ENCODE results near the gene HPN.
"Not testable (repeated sequence)": the region's sequence is repeated elsewhere in the genome, so short reads cannot be mapped to it uniquely, and the experiment has no call there.

HPN gene

DNA sequence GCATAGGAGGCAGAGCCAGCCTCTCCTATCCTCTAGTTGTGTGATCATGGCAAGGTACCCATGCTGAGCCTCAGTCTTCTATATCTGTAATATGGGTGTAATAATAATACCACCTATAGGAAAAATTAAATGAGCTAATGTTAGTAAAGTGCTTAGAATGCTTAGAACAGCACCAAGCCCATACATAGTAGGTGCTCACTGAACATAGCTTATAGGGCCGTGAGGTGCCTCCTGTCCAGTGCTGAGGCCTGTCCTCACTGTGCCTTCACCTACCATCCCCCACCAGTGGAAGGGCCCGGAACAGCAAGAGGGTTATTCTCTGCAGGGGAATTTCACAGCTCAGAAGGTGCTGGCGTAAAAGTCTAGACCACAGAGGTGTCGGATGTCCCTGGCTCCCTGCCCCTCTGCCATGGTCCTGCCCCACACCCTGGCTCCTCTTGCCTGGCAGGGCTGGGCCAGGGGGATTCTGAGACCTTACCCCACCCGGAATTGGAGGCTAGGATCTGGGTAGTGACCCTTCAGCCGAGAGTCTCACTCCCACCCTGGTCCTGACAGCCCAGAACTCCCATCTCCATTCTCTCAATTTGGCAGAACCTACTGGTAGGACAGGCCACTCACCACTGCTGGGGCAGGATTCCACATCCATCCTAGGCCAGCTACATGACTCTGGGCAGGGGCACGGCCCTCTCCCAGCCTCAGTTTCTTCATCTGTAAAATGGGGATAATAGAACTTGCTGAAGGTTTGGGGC is 13.5 kb upstream of the HPN start:
- no peak for DNase-seq (ENCODE audit: low read depth in 2 of 2)

DNA sequence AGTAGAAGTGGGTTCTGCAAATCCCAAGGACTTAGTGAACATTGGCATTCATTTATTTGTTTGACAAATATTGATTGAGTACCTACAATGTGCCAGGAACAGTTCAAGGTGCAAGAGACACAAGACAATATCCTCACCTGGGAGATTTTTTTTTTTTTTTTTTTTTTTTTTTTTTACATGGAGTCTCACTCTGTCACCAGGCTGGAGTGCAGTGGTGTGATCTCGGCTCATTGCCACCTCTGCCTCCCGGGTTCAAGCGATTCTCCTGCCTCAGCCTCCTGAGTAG is 13.0 kb upstream of the HPN start:
- DNase-seq (ENCODE audit: low read depth in 2 of 2) = not testable (repeated sequence)

DNA sequence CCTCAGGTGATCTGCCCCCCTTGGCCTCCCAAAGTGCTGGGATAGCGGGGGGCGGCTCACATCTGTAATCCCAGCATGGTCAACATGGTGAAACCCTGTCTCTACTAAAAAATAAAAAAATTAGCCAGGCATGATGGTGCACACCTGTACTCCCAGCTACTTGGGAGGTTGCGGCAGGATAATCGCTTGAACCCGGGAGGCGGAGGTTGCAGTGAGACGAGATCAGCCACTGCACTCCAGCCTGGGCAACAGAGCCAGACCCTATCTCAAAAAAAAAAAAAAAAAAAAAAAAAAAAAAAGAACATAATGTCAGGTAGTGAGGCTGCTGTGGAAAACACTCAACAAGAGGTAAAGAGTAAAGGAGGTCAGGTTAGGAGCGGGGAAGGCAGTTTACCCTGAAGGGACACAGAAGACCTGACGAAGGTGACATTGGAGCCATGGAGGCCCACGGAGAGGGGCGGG is 12.2 kb upstream of the HPN start:
- DNase-seq (ENCODE audit: low read depth in 2 of 2) = not testable (repeated sequence)

DNA sequence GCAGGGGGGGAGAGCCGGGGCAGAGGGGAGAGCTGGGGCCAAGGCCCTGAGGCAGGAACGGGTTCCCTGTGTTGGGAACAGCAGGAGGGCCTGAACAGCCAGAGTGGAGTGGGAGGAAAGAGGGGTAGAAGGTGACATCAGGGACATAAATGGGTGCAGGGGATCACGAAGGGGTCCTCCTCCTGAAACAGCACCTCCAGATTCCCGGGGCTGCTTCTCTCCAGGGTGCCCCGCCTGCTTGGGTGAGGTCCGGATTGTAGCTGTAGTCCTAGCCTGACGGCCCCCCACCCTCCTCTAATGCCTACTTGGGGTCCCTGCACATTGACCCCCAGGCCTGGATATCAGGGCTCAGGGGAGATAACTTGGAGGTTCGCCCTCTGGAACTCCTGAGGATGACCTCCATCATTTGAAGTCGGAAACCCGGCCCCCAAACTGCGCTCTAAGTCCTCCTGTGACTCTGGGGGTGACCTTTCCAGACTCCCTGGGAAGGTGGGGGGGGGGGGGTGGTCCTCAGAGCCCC is 11.7 kb upstream of the HPN start:
- no peak for DNase-seq (ENCODE audit: low read depth in 2 of 2)

DNA sequence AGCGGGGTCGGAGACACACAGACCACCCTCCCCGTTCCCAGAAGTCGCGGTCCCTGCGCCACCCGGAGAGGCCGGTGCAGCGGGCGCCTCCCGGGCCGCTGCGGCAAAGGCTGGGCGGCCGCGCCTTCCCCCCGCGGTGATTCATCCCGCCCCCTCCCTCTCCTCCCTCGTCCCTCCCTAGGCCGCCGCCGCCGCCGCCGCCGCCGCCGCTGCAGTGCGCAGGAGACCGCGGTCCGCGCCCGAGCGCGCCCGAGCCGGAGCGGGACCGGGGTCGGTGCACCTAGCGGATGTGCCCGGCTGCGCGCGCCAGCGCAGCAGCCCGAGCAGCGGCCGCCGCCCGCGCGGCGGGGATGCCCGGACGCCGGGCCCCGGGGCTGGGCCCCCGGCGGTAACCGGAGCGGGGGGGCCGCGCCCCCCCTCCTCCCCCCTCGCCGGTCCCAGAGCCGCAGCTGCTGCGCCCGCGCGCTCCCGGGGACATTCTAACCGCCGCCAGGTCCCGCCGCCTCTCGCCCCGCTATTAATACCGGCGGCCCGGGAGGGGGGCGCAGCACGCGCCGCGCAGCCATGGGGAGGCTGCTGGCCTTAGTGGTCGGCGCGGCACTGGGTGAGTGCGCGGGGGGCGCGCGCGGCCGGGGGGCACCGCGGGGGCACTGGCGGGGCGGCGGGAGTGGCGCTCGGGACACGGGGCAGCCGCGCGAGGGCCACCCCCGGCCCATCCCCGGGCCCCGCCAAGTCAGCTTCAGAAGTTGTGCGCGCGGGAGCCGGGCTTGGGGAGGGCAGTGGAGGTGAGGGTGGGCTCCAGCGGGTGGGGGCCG is 11.1 kb upstream of the HPN start, which contains the start of gene SCN1B:
SCN1B (plus strand) TSS at position 214 of the 815 bp plus-strand sequence; CDS start at position 565, 351 bp downstream.
- DNase-seq (ENCODE audit: low read depth in 2 of 2) = peak in 1 of 2 donors; percentile 42

DNA sequence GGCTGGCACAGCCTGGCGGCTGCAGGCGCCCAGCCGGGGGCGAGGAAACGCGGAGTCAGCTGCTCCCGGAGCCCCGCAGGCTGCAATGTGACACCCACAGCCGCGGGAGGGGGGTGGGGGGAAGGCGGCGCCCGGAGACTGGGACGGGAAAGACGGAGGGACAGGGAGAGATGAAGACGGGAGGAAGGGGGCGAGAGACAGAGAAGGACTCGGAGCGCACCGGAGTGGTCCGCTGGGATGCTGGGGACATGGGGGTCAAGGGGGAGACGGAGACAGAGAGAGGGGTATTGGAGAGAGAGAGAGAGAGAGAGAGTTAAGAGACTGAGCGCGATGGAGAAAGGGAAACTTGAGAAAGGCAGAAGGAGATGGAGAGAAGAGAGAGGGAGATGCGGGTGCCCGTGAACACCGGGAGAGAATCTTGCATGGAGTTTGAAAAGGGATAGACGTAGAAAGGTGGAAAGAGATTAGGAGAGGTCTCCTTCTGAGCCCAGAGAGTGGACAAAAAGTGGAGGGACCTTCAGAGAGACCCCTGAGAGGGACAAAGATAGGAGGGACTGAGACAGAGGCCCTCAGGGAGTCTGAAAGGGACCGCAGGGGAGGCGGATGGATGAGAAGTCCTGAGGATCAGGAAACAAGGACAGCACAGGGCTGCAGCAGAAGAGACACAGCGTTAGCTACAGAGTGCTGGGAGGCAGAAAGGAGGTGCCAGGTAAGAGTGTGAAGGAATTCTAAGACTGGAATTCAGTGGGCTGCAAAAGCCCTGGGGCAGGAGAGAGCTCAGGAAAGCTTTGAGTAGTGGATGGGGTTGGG is 10.2 kb upstream of the HPN start:
- DNase-seq (ENCODE audit: low read depth in 2 of 2) = no peak

DNA sequence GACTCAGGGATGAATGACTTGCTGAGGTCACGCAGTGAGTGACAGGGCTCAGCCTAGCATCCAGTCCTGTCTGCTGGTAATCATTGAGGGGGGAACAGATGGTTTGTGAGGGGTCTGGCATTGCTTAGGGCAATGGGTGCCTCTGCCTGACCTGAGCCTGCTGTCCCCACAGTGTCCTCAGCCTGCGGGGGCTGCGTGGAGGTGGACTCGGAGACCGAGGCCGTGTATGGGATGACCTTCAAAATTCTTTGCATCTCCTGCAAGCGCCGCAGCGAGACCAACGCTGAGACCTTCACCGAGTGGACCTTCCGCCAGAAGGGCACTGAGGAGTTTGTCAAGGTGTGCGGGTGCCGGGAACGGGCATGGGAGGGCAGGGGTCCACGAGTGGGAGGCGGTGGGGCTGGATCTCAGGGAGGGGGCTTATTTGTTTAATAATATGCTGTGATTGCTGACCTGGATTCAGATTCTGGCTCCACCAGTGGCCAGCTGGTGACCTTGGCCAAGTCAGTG is 9.1 kb upstream of the HPN start:
- DNase-seq (ENCODE audit: low read depth in 2 of 2) = no peak

DNA sequence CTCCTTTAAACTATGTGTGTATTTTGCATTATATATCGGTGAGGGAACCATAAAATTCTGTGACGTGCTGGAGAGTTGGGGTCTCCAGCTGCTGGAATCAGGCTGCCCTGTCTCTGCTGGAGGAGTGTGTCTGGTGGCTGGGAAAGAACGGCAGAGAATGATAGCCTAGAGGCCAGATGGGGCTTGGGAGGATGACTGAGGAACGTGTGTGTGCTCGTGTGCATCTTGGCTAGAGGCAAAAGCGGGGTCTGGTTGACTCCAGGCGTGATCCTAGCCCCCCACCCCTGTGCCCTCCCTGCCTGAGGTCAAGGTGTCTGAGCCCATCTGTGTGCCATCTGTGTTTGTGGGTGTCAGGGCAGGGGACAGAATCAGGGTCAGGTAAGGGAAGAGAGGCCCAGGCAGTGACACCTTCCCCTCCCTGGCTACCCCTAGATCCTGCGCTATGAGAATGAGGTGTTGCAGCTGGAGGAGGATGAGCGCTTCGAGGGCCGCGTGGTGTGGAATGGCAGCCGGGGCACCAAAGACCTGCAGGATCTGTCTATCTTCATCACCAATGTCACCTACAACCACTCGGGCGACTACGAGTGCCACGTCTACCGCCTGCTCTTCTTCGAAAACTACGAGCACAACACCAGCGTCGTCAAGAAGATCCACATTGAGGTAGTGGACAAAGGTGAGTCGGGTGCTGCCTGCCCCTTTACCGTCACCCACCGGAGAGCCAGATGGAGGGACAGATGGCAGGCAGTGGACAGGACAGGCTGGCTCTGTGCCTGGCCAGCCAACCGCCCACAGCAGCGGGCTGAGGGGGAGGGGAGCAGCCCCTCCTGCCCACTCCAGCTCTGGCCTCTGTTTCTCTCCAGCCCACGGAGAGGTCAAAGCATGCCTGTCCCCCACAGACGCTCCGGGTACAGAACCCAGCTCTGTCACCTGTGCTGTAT is 8.2 kb upstream of the HPN start:
- DNase-seq (ENCODE audit: low read depth in 2 of 2) = no peak

DNA sequence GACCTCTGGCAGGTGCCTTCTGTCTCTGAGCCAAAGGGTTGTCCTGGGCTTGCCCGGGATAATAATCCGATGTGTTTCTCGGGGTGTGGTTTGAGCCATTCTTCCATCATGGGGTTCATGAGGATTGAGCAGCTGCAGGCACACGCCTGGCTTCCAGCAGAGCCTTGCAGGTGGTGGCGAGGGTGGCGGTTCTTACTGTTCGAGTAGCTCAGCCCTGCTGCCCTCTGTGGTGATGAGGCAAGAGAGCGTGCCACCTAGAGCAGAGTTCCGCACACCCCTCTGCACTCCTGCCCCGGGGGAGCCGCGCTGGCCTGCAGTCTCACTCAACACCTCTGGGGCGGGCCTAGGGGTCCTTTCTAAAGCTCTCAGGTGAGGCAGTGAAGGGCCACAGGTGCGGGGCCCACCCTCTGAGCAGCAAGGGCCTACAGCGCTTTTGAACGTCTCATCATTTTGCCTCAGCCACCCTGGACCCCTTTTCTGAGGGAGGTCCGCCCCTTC is 7.5 kb upstream of the HPN start:
- no peak for DNase-seq (ENCODE audit: low read depth in 2 of 2)

DNA sequence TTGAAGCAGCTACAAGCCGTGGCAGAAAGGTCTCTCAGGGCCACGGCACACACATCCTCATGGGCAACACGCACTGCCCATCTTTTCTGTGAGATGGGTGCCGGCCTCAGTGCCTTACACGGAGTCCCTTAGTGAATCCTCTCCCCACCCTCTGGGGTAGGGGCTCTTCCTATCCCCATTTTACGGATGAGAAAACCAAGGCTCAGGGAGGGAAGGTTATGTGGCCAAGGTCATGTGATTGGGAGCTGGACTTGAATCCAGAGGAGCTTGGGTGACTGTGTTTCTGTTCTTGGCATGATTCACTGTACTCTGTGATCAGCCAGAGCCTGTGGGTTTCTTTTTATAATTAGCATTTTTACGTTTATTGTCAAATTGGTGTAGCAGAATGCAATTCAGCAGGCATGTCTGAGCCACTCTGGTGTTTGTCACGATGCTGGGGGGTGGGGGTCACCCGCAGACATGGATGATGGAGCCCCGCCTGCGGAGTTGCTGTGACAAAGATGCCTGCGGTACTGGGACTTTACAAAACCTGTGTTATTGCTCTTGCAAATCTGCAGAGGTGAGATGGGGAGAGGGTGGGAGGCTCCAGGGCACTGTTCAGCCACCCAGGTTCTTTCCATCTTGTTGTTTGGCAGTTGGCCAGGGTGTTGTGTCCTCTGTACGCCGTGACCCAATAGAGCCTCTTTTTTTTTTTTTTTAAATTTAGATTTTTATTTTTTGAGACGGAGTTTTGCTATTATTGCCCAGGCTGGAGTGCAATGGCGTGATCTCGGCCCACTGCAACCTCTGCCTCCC is 6.7 kb upstream of the HPN start:
- DNase-seq (ENCODE audit: low read depth in 2 of 2) = no peak

DNA sequence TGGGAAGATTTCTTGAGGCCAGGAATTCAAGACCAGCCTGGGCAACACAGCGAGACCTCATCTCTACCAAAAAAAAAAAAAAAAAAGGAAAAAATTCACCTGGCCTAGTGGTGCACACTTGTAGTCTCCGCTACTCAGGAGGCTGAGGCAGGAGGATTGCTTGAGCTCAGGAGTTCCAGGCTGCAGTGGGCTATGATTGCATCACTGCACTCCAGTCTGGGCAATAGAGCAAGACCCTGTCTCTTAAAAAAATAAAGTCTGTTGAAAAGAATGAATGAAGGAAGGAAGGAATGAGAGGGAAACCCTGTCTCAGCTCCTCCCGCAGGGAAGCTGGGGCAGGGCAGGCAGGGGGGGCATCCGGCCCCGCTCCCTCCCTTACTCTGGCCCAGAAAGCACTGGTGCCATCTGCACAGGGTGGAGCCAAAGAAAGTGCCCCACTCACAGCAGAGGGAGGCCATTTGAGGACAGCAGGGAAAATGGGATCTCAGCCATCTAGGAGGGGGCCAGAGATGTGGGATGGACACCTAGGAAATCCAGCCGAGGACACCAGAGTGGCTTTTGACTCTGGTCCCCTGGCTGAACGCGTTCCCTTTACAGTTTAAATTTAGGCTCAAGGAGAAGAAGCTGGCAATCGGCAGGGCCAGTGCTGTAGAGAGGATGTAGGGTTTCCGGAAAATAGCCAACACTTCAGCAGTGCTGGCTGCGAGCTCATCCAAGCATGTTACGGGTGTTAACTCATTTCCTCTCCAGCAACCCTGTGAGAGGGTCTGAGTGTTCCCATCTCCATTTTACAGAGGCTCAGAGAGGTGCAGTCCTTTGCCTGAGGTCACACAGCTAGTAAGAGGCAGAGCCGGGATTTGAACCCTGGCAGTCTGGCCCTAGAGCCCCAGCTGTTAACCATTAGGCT is 3.6 kb upstream of the HPN start:
- no peak for DNase-seq (ENCODE audit: low read depth in 2 of 2)

DNA sequence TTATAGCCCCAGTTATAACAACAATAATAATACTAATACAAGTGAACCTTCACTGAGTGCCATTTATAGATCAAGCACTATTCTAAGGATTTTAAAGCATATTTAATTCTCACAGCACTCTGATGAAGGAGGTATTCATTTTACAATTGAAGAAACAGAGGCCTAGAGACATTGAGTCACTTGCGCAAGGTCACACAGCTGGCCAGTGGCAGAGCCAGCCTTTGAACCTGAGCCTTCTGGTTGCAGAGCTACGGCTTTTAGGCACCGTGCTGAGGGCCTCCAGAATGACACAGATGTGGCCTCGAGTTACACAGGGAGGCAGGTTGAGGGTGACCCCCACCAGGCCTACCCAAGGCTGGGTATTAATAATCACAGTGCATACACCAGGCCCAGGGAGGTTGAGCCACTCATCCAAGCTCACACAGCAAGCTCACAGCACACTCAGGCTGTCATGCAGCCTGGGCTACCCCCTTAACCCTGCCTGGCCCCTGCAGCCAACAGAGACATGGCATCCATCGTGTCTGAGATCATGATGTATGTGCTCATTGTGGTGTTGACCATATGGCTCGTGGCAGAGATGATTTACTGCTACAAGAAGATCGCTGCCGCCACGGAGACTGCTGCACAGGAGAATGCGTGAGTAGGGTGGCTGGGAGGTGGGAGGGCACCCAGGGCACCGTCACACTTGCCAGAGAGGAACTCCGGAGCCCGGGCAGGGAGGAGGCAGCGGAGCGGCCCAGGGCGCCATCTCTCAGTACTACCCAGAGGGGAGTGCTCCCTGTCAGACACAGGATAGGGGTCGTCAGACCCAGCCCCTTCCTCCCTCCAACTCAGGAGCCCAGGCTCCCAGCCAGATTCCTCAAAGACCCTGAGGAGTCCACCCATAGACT is 2.7 kb upstream of the HPN start:
- DNase-seq (ENCODE audit: low read depth in 2 of 2) = no peak

DNA sequence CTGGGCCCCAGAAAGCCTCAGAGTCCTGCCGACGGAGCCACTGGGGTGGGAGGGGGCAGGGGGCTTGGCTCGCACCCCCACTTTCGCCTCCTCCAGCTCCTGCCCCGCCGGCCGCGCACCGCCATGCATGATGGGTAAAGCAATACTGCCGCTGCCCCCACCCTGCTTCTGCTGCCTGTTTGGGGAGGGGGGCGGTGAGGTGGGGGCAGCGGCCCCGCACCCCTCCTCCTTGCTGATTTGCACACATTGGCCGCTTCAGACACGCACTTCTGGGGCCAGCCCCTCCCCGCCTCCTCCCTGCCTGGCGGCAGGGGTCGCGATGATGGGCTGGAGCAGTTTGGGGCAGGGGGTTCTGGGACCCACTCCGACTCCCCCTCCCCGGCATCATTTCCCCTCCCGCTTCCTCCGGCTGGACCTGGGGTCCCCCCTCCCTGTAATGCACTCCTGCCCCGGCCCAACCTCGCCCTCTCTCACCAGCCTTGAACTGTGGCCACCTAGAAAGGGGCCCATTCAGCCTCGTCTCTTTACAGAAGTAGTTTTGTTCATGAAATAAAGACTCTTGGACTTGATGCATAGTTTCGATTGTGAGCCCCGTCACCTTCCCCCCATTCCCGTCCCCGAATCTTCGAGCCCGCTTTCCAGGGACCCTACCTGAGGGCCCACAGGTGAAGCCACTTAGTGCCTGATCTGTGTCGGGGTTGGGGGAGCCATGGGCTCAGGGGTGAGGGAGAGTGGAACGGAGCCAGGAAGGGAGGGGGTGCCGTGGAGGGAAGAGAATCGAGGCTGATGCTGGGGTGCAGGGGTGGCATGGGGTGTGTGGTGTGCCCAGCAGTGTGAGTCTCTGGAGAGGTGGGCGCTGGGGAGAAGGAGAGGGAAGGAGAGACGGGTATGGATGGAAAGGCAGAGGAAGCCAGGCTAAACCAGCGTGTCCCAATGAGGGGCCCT is 1.4 kb upstream of the HPN start:
- no peak for DNase-seq (ENCODE audit: low read depth in 2 of 2)

DNA sequence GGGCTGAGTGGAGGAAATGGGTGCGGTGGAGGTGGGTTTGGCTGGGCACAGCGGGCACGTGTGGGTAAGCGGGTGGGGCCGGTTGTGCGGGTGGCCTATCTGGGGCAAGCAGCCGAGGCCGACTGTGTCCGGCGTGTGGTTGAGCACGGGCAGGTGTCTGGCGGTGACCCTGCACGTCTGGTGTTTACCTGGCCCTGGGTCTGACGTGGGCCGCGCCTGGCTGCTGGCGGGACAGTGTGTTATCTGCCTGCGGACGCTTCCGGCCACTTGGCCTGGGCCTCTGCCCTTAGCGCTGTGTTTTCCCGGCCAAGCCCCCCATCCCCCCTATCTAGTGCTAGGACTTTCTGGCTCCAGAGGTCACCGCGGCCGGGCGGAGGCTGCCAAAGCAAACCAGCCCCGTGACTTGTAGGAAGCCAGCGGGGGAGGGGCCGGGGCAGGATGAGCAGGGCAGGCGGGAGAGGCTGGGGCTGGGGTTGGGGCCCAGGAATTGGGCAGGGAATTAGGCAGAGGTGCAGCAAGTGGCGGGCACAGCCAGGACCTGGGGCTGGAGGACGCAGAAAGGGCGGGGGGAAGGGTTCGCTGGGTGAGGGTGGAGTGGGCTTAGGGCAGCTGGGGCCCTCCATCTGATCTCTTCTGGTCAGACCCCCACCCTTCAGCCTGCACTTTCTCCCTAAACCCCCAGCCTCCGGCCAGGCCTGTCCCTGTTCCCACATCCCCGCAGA is 534 bp upstream of the HPN start:
- DNase-seq (ENCODE audit: low read depth in 2 of 2) = no peak

DNA sequence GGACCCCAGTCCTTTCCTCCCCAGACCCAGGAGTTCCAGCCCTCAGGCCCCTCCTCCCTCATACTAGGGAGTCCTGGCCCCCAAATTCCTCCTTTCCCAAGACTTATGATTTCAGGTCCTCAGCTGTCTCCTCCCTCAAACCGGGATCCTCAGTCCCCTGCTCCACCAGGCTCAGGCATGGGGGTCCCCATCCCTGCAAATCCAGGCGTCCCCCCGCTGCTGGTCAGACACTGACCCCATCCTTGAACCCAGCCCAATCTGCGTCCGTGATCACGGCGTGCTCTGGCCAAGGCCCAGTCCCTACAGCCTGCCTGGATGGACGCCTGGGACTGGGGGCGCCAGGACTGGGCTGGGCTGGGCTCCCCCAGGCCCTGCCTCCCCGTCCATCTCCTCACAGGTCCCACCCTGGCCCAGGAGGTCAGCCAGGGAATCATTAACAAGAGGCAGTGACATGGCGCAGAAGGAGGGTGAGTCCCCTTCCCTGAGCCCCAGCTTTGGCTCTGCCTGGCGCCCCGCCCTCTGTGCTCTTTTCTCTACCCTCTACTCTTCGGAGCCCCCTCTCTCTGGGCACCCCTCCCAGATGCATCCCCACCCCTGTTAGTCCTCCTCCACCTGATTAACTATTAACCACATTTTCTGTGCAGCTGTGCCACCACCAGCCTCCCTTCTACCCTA is 672 bp downstream of the HPN start:
- DNase-seq (ENCODE audit: low read depth in 2 of 2) = no peak
